Mesendoderm (in vitro differentiated cells): ENCODE measurements around the gene PSME3IP1.
"Not testable (repeated sequence)": the region's sequence is repeated elsewhere in the genome, so short reads cannot be mapped to it uniquely, and the experiment has no call there.

ENCODE experiments used
- DNase-seq: peaks from one replicate; pipeline ENCODE4 v3.0.0; 2013
- H2AK5ac ChIP-seq: 2 replicates; pipeline ENCODE4 v1.6.1; 2013; ENCODE audit warnings: low read length, inconsistent platforms
- H2BK120ac ChIP-seq: 2 replicates; pipeline ENCODE4 v1.6.1; 2013; ENCODE audit warnings: low read depth, mild to moderate bottlenecking, low read length, moderate library complexity, mixed read lengths
- H2BK15ac ChIP-seq: replicated peaks from 2 replicates; pipeline ENCODE4 v1.6.1; 2013; ENCODE audit warnings: low read depth, mild to moderate bottlenecking, moderate library complexity
- H2BK5ac ChIP-seq: 2 replicates; pipeline ENCODE4 v1.6.1; 2013; ENCODE audit warnings: low read length, inconsistent platforms
- H3K18ac ChIP-seq: 2 replicates; pipeline ENCODE4 v1.6.1; 2013; ENCODE audit warnings: mild to moderate bottlenecking, low read length, mixed read lengths
- H3K23ac ChIP-seq: one replicate; pipeline ENCODE4 v1.6.1; 2013; ENCODE audit warnings: low read length
- H3K27ac ChIP-seq: 2 replicates; pipeline ENCODE4 v1.5.1; 2013; ENCODE audit warnings: low read depth, mild to moderate bottlenecking, inconsistent platforms, low read length, moderate library complexity
- H3K27me3 ChIP-seq: 2 replicates; pipeline ENCODE4 v1.6.1; 2013; ENCODE audit warnings: low read length, control low read depth, mild to moderate bottlenecking, inconsistent platforms; ENCODE audit not compliant: insufficient read depth, poor library complexity
- H3K36me3 ChIP-seq: 2 replicates; pipeline ENCODE4 v1.6.1; 2013; ENCODE audit warnings: low read length, inconsistent platforms; ENCODE audit not compliant: control insufficient read depth, insufficient read depth
- H3K4ac ChIP-seq: one replicate; pipeline ENCODE4 v1.6.1; 2013; ENCODE audit warnings: low read depth, mild to moderate bottlenecking, low read length, moderate library complexity
- H3K4me1 ChIP-seq: 2 replicates; pipeline ENCODE4 v1.6.1; 2013; ENCODE audit warnings: low read depth, low read length, inconsistent platforms; ENCODE audit not compliant: control insufficient read depth
- H3K4me2 ChIP-seq: 2 replicates; pipeline ENCODE4 v1.6.1; 2013; ENCODE audit warnings: low read length
- H3K4me3 ChIP-seq: 2 replicates; pipeline ENCODE4 v1.5.1; 2013; ENCODE audit warnings: mild to moderate bottlenecking, low read length
- H3K56ac ChIP-seq: one replicate; pipeline ENCODE4 v1.6.1; 2013; ENCODE audit warnings: low read length
- H3K79me1 ChIP-seq: 2 replicates; pipeline ENCODE4 v1.6.1; 2013; ENCODE audit warnings: low read length, inconsistent platforms
- H3K79me2 ChIP-seq: 2 replicates; pipeline ENCODE4 v1.6.1; 2013; ENCODE audit warnings: mild to moderate bottlenecking, low read length; ENCODE audit not compliant: control insufficient read depth, insufficient read depth
- H3K9ac ChIP-seq: 2 replicates; pipeline ENCODE4 v1.6.1; 2013; ENCODE audit warnings: low read length, inconsistent platforms
- H4K5ac ChIP-seq: one replicate; pipeline ENCODE4 v1.6.1; 2013; ENCODE audit warnings: low read length
- H4K8ac ChIP-seq: one replicate; pipeline ENCODE4 v1.6.1; 2013; ENCODE audit warnings: low read depth, mild to moderate bottlenecking, control low read depth, low read length, moderate library complexity
- WGBS: extraction: QIAGEN DNeasy Blood & Tissue Kit; methylation state at CpG from one replicate; pipeline ENCODE4 v1.1.7; 2013; ENCODE audit warnings: low lambda C conversion rate, missing lambda C conversion rate; ENCODE audit not compliant: insufficient coverage; ENCODE audit errors: extremely low coverage; 5-methylcytosine and 5-hydroxymethylcytosine counted together

The PSME3IP1 gene

DNA sequence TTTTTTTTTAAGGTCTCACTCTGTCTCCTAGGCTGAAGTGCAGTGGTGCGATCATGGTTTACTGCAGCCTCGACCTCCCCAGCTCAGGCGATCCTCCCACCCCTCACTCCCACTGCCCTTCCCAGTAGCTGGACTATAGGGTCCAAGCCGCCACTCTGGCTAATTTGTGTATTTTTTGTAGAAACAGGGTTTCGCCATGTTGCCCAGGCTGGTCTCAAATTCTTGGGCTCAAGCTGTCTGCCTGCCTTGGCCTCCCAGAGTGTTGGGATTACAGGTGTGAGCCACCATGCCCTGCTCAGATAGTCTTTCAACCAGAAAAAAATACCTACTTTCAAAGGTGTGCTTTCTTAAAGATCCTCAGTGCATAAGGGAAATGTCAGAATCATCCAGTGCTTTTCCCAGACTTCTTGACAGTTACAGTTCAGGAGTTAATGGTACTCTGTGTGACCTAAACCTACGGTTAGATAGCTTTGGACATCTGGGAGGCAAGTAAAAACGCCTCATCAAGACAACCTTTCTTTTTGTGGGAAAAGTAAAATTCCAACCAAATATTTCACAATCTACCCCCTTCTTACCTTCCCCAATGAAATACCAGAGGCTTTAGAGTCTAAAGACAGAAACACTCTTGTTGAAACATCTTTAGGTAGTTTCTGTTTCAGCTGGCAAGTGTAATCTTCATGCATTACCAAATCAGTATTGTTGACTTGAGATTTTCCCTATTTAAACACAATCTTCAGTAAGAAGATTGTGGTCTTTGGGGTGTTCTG, 7.1 kb upstream of the PSME3IP1 start:
- Histone ChIP-seq H3K36me3 (no peaks in the 10 kb centered on the region), H3K79me2 (peaks cover 16% of the 10 kb centered on the region), H4K5ac (no peak overlapping the region), H4K8ac (no peak overlapping the region), H2BK5ac (no peak overlapping the region), H2AK5ac (no peak overlapping the region), H2BK15ac (no peak overlapping the region), H3K9ac (no peak overlapping the region), H3K79me1 (peaks cover 7% of the 10 kb centered on the region), H3K4me2 (no peak overlapping the region), H3K4me3 (no peak overlapping the region), H3K27me3 (no peaks in the 10 kb centered on the region), H3K4me1 (peaks cover 1% of the 10 kb centered on the region), H3K18ac (no peak overlapping the region), H3K4ac (no peak overlapping the region), H3K56ac (no peak overlapping the region), H2BK120ac (no peak overlapping the region), H3K27ac (no peak overlapping the region), H3K23ac (no peak overlapping the region)
- no peak for DNase-seq
- WGBS: no CpG with 5 or more reads among the region's 7 CpGs

DNA sequence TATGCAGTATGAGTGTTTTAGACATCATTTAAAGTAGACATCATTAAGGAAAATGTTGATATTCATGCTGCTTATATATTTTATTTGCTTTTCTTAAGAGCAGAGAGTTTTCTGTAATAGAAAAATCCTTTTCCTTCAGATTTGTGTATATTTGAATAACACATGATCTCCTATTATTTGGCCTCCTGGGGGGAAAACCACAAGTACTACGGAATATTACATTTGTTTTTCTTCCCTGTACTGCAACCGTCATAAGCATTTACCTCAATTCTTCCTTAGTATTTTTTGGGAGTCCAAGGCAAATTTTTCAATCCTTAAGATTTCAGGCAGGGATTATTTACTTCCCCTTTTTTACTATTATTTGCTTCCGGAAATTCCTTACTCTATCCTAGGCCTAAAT, 6.3 kb upstream of the PSME3IP1 start:
- peaks cover 8% of the 10 kb centered on the region for H3K79me1 ChIP-seq
- no CpG with 5 or more reads among the region's 3 CpGs for WGBS
- H3K4me2 ChIP-seq: no peak overlapping the region
- H3K4me1 ChIP-seq: peaks cover 3% of the 10 kb centered on the region
- H3K36me3 ChIP-seq: no peaks in the 10 kb centered on the region
- no peak overlapping the region for H3K27ac ChIP-seq
- no peaks in the 10 kb centered on the region for H3K27me3 ChIP-seq
- no peak overlapping the region for H3K4me3 ChIP-seq
- no peak overlapping the region for H2BK5ac ChIP-seq
- no peak overlapping the region for H2BK120ac ChIP-seq
- H3K18ac ChIP-seq: no peak overlapping the region
- H2BK15ac ChIP-seq: no peak overlapping the region
- DNase-seq: no peak
- no peak overlapping the region for H3K23ac ChIP-seq
- H3K4ac ChIP-seq: no peak overlapping the region
- no peak overlapping the region for H4K8ac ChIP-seq
- no peak overlapping the region for H2AK5ac ChIP-seq
- H3K79me2 ChIP-seq: peaks cover 22% of the 10 kb centered on the region
- no peak overlapping the region for H4K5ac ChIP-seq
- no peak overlapping the region for H3K9ac ChIP-seq
- no peak overlapping the region for H3K56ac ChIP-seq

DNA sequence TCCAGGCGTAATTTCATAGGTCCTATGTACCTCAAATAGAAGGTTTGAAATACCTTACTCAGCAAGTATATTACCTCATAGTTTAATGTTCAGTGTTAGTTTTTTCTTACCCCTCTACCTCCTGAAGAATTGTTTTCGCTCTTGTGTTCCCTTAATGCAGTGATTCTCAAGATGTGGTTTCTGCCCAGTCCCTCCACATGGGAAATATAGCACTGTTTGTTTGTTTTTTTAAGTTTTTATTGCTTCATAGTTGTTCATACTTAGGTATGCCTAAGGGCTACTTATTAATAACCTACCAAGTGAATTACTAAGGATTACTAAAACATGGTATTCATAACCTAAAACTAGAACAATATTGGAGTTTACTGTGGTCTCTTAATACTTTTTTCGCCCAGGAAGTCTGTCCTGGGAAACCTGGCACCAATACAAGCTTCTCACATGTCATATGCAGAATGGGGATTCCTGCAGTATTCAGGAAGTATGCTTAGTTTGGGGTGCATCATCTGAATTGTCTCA, 5.3 kb upstream of the PSME3IP1 start:
- Histone ChIP-seq H3K23ac (no peak overlapping the region), H3K4me1 (peaks cover 3% of the 10 kb centered on the region), H2BK15ac (no peak overlapping the region)

DNA sequence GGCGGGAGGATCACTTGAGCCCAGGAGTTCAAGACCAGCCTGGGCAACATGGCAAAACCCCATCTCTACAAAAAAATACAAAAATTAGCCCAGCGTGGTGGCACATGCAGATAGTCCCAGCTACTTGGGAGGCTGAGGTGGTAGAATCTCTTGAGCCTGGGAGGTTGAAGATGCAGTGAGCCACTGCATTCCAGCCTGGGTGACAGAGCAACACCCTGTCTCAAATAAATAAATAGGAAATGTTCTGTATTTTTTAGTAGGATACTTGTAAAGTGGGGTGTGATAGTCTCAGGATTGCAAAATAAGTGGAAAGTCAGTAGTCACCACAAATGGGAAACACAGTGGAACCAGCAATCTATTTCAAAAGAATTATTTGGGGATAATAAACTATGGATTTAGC, 4.3 kb upstream of the PSME3IP1 start:
- H3K27ac ChIP-seq: no peak overlapping the region
- H3K4me2 ChIP-seq: no peak overlapping the region
- H2AK5ac ChIP-seq: no peak overlapping the region
- no CpG with 5 or more reads among the region's 2 CpGs for WGBS
- no peaks in the 10 kb centered on the region for H3K27me3 ChIP-seq
- peaks cover 27% of the 10 kb centered on the region for H3K79me2 ChIP-seq
- H2BK5ac ChIP-seq: no peak overlapping the region
- H3K56ac ChIP-seq: no peak overlapping the region
- H3K4me3 ChIP-seq: no peak overlapping the region
- H2BK15ac ChIP-seq: no peak overlapping the region
- H4K5ac ChIP-seq: no peak overlapping the region
- H3K9ac ChIP-seq: no peak overlapping the region
- no peak overlapping the region for H4K8ac ChIP-seq
- no peak overlapping the region for H3K4ac ChIP-seq
- no peak for DNase-seq
- H3K36me3 ChIP-seq: no peaks in the 10 kb centered on the region
- no peak overlapping the region for H2BK120ac ChIP-seq
- H3K18ac ChIP-seq: no peak overlapping the region
- H3K23ac ChIP-seq: no peak overlapping the region
- peaks cover 11% of the 10 kb centered on the region for H3K79me1 ChIP-seq
- H3K4me1 ChIP-seq: peaks cover 3% of the 10 kb centered on the region

More for the DNA sequence above, 5.3 kb upstream of the PSME3IP1 start:
- Histone ChIP-seq H2BK5ac (no peak overlapping the region), H3K4me2 (no peak overlapping the region), H3K79me2 (peaks cover 22% of the 10 kb centered on the region), H3K18ac (no peak overlapping the region), H3K4me3 (no peak overlapping the region), H4K5ac (no peak overlapping the region), H3K56ac (no peak overlapping the region), H3K9ac (no peak overlapping the region), H3K36me3 (no peaks in the 10 kb centered on the region), H4K8ac (no peak overlapping the region), H3K27ac (no peak overlapping the region), H3K4ac (no peak overlapping the region), H3K79me1 (peaks cover 7% of the 10 kb centered on the region), H2AK5ac (no peak overlapping the region), H2BK120ac (no peak overlapping the region), H3K27me3 (no peaks in the 10 kb centered on the region)
- DNase-seq: no peak
- no CpG with 5 or more reads among the region's 3 CpGs for WGBS

DNA sequence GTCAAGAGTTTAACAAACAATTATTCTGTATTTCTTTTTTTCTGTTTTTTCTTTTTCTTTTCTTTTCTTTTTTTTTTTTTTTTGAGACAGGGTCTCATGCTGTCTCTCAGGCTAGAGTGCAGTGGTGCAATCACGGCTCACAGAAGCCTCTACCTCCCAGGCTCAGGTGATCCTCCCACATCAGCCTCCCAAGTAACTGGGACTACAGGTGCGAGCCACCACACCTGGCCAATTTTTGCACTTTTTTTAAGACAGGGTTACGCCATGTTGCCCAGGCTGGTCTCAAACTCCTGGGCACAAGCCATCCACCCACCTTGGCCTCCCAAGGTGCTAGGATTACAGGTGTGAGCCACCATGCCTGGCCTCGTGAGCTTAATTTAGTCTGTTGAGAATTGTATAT, 3.7 kb upstream of the PSME3IP1 start:
- H3K27ac ChIP-seq, H3K4me1 ChIP-seq: not testable (repeated sequence)

DNA sequence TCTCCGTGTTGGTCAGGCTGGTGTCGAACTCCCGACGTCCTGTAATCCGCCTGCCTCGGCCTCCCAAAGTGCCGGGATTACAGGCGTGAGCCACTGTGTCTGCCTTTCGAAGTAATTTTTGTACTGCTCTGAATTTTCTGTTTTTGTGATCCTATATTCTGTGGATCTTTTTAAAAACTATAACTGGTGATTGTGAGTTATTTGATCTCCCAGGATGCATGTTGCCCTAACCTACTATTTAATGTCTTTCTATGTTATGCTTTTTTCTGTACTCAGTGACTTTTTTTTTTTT, 2.8 kb upstream of the PSME3IP1 start:
- Histone ChIP-seq H3K27ac (no peak overlapping the region), H3K4me1 (peaks cover 5% of the 10 kb centered on the region), H2BK15ac (no peak overlapping the region), H3K4me3 (no peak overlapping the region), H3K23ac (no peak overlapping the region), H3K18ac (no peak overlapping the region), H4K5ac (no peak overlapping the region), H3K4me2 (no peak overlapping the region), H3K27me3 (no peaks in the 10 kb centered on the region), H3K56ac (no peak overlapping the region), H3K9ac (no peak overlapping the region), H3K79me2 (peaks cover 34% of the 10 kb centered on the region), H4K8ac (no peak overlapping the region), H2AK5ac (no peak overlapping the region), H3K36me3 (no peaks in the 10 kb centered on the region), H3K4ac (no peak overlapping the region), H2BK5ac (no peak overlapping the region), H3K79me1 (peaks cover 14% of the 10 kb centered on the region), H2BK120ac (no peak overlapping the region)
- WGBS: no CpG with 5 or more reads among the region's 9 CpGs
- no peak for DNase-seq

More for the DNA sequence above, 3.7 kb upstream of the PSME3IP1 start:
- not testable (repeated sequence) for H3K36me3 ChIP-seq, H3K4ac ChIP-seq, H3K4me3 ChIP-seq, H4K5ac ChIP-seq, H3K18ac ChIP-seq, H2BK120ac ChIP-seq, H3K27me3 ChIP-seq, H2AK5ac ChIP-seq, H4K8ac ChIP-seq, H3K9ac ChIP-seq, DNase-seq, H2BK5ac ChIP-seq, H3K4me2 ChIP-seq, H3K56ac ChIP-seq, H3K23ac ChIP-seq, H2BK15ac ChIP-seq
- Histone ChIP-seq H3K79me2 (peaks cover 31% of the 10 kb centered on the region), H3K79me1 (peaks cover 13% of the 10 kb centered on the region)
- no CpG with 5 or more reads among the region's 4 CpGs for WGBS
